HepG2 (cell line): ENCODE data around the gene CCDC93. TPM values are rescaled to one million over a fixed set of nuclear protein-coding genes. Genes with fewer than 3 reads are reported as not detected.

Source experiments
- AGO1 ChIP-seq: fragments of 200-400 bp; formaldehyde crosslinking; IDR thresholded peaks from 2 replicates; pipeline ENCODE4 v1.6.1; 2017; ENCODE audit warnings: mild to moderate bottlenecking, low read depth, low read length, moderate library complexity; ENCODE audit not compliant: poor library complexity, severe bottlenecking
- BRCA1 ChIP-seq: sonication (generic); formaldehyde crosslinking; IDR thresholded peaks from 2 replicates; pipeline ENCODE4 v1.4.0; 2020; ENCODE audit warnings: missing genetic modification reagents
- DMAP1 ChIP-seq: IDR thresholded peaks from 2 replicates; pipeline ENCODE4 v1.6.1; 2016
- HDAC2 ChIP-seq: sonication (generic); formaldehyde crosslinking; IDR thresholded peaks from 2 replicates; pipeline ENCODE4 v1.4.0; 2020; ENCODE audit warnings: missing genetic modification reagents
- IRF2 ChIP-seq: IDR thresholded peaks from 2 replicates; pipeline ENCODE4 v1.6.1; 2018; ENCODE audit warnings: missing genetic modification reagents, missing compliant biosample characterization
- ISL2 ChIP-seq: sonication (generic); formaldehyde crosslinking; IDR thresholded peaks from 2 replicates; pipeline ENCODE4 v1.5.0; 2020; ENCODE audit warnings: missing genetic modification reagents
- KDM6A ChIP-seq: IDR thresholded peaks from 2 replicates; pipeline ENCODE4 v1.6.1; 2016; ENCODE audit warnings: low read depth
- MXD4 ChIP-seq: IDR thresholded peaks from 2 replicates; pipeline ENCODE4 v1.6.1; 2016; ENCODE audit warnings: mild to moderate bottlenecking, missing biosample characterization, missing genetic modification reagents
- SAFB2 ChIP-seq: sonication (generic); formaldehyde crosslinking; IDR thresholded peaks from 2 replicates; pipeline ENCODE4 v1.5.1; 2020; ENCODE audit warnings: missing genetic modification reagents, low read depth, mild to moderate bottlenecking, borderline replicate concordance
- SIN3A ChIP-seq: IDR thresholded peaks from 2 replicates; pipeline ENCODE4 v1.6.1; 2011; ENCODE audit warnings: low read depth, mild to moderate bottlenecking, control low read depth, low read length, borderline replicate concordance
- SRSF1 ChIP-seq: fragments of 200-400 bp; formaldehyde crosslinking; optimal IDR thresholded peaks from 2 replicates; pipeline ENCODE3; 2017; ENCODE audit warnings: mild to moderate bottlenecking, low read depth, low read length, moderate library complexity
- TCF7L2 ChIP-seq: IDR thresholded peaks from 2 replicates; pipeline ENCODE4 v1.6.1; 2011; ENCODE audit warnings: mild to moderate bottlenecking, low read depth, low read length, moderate library complexity
- TP53 ChIP-seq: sonication (generic); formaldehyde crosslinking; conservative IDR thresholded peaks from 2 replicates; pipeline ENCODE4 v1.4.0; 2020; ENCODE audit warnings: missing genetic modification reagents
- ZFX ChIP-seq: sonication (generic); formaldehyde crosslinking; IDR thresholded peaks from 2 replicates; pipeline ENCODE4 v1.4.0; 2020; ENCODE audit warnings: mild to moderate bottlenecking, low read depth, missing genetic modification reagents, moderate library complexity
- ZNF180 ChIP-seq: sonication (generic); formaldehyde crosslinking; IDR thresholded peaks from 2 replicates; pipeline ENCODE4 v1.4.0; 2020; ENCODE audit warnings: low read depth, missing genetic modification reagents, borderline replicate concordance
- ZNF317 ChIP-seq: sonication (generic); formaldehyde crosslinking; IDR thresholded peaks from 2 replicates; pipeline ENCODE4 v1.5.0; 2020; ENCODE audit warnings: mild to moderate bottlenecking, missing genetic modification reagents
- ZNF331 ChIP-seq: sonication (generic); formaldehyde crosslinking; IDR thresholded peaks from 2 replicates; pipeline ENCODE4 v1.4.0; 2020; ENCODE audit warnings: missing genetic modification reagents
- ZNF460 ChIP-seq: sonication (generic); formaldehyde crosslinking; IDR thresholded peaks from 2 replicates; pipeline ENCODE4 v1.5.1; 2020; ENCODE audit warnings: missing genetic modification reagents, mild to moderate bottlenecking, borderline replicate concordance
- ZSCAN9 ChIP-seq: IDR thresholded peaks from 2 replicates; pipeline ENCODE4 v1.6.1; 2016; ENCODE audit warnings: borderline replicate concordance
- polyA plus RNA-seq, 8 experiments: library from polyadenylated mRNA; depleted of rRNA in 3 of 8; stranded (reverse) in 7 of 8; unstranded in 1 of 8; fragments of >200 nt; fragmentation: Illumina TruSeq in 4 of 8; extraction: Trizol in 4 of 8; gene quantifications; 2 replicates each; pipeline versions ENCODE4 v1.2.1 to v1.2.3, GENCODE V29; 2011 to 2016; ENCODE audit warnings: low read depth in 4 of 8, missing spikeins in 1 of 8, mixed read lengths in 1 of 8; ENCODE audit not compliant: insufficient read depth in 1 of 8
- total RNA-seq, 5 experiments: library from RNA; depleted of rRNA; stranded (reverse); fragments of >200 nt; fragmentation: Illumina TruSeq; extraction: Trizol; gene quantifications; 2 replicates each; pipeline ENCODE4 v1.2.3, GENCODE V29; 2016; ENCODE audit warnings: low read depth in 1 of 5
- TF ChIP-seq, protein P1 (sequence below): sonication (generic); formaldehyde crosslinking; IDR thresholded peaks from 2 replicates; pipeline ENCODE4 v1.8.0; 2022; ENCODE audit warnings: mild to moderate bottlenecking, missing genetic modification reagents
- TF ChIP-seq, protein P2 (sequence below): sonication (generic); formaldehyde crosslinking; IDR thresholded peaks from 2 replicates; pipeline ENCODE4 v1.8.0; 2023; ENCODE audit warnings: mild to moderate bottlenecking, missing genetic modification reagents
- TF ChIP-seq, protein P3 (sequence below): sonication (generic); formaldehyde crosslinking; IDR thresholded peaks from 2 replicates; pipeline ENCODE4 v1.9.0; 2021; ENCODE audit warnings: mild to moderate bottlenecking, missing genetic modification reagents
- TF ChIP-seq, protein P4 (sequence below): sonication (generic); formaldehyde crosslinking; IDR thresholded peaks from 2 replicates; pipeline ENCODE4 v1.5.0; 2020; ENCODE audit warnings: missing genetic modification reagents, mild to moderate bottlenecking, borderline replicate concordance

The CCDC93 gene
- total and polyA plus RNA-seq, 2 of the 13 experiments (the other 11 are each of a cell fraction or from before 2014, with no cell fraction given): 37.2 to 53.2 TPM

DNA sequence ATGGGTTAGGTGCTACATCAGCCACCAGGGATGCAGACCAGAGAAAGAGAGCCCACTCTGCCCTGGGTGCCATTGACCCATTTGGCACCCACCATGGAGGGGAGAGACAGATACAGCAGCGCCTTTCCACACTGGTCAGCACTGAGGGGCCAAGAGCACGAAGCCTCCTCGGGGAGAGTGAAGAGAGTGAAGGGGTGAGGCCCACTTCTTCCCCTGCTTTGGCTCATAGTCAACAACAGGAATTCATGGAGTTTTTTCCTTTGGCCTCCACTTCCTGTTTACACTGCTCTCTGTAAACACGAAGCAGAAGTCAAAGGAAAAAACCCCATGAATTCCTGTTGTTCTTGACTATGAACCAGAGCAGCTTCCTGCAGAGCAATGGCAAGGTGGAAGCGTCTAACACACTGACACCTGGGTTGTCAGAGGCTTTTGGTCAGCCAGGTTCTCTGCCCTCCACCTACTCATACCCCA, 80.0 kb downstream of the CCDC93 start (continued):
- TF ChIP-seq, protein P1, sequence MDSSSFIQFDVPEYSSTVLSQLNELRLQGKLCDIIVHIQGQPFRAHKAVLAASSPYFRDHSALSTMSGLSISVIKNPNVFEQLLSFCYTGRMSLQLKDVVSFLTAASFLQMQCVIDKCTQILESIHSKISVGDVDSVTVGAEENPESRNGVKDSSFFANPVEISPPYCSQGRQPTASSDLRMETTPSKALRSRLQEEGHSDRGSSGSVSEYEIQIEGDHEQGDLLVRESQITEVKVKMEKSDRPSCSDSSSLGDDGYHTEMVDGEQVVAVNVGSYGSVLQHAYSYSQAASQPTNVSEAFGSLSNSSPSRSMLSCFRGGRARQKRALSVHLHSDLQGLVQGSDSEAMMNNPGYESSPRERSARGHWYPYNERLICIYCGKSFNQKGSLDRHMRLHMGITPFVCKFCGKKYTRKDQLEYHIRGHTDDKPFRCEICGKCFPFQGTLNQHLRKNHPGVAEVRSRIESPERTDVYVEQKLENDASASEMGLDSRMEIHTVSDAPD (CRISPR knock-in tag): no peak
- TF ChIP-seq, protein P2, sequence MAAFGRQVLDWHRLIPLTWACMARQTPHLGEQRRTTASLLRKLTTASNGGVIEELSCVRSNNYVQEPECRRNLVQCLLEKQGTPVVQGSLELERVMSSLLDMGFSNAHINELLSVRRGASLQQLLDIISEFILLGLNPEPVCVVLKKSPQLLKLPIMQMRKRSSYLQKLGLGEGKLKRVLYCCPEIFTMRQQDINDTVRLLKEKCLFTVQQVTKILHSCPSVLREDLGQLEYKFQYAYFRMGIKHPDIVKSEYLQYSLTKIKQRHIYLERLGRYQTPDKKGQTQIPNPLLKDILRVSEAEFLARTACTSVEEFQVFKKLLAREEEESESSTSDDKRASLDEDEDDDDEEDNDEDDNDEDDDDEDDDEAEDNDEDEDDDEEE: no peak
- TF ChIP-seq BRCA1: no peak
- TF ChIP-seq ISL2 (CRISPR knock-in tag): no peak
- TF ChIP-seq SIN3A: no peak; the same call in 1 of the 2 replicates
- TF ChIP-seq ZNF331 (CRISPR knock-in tag): peak; percentile 81; the same call in 1 of the 2 replicates
- TF ChIP-seq ZNF317 (CRISPR knock-in tag): peak; percentile 57; the same call in 1 of the 2 replicates
- TF ChIP-seq, protein P3, sequence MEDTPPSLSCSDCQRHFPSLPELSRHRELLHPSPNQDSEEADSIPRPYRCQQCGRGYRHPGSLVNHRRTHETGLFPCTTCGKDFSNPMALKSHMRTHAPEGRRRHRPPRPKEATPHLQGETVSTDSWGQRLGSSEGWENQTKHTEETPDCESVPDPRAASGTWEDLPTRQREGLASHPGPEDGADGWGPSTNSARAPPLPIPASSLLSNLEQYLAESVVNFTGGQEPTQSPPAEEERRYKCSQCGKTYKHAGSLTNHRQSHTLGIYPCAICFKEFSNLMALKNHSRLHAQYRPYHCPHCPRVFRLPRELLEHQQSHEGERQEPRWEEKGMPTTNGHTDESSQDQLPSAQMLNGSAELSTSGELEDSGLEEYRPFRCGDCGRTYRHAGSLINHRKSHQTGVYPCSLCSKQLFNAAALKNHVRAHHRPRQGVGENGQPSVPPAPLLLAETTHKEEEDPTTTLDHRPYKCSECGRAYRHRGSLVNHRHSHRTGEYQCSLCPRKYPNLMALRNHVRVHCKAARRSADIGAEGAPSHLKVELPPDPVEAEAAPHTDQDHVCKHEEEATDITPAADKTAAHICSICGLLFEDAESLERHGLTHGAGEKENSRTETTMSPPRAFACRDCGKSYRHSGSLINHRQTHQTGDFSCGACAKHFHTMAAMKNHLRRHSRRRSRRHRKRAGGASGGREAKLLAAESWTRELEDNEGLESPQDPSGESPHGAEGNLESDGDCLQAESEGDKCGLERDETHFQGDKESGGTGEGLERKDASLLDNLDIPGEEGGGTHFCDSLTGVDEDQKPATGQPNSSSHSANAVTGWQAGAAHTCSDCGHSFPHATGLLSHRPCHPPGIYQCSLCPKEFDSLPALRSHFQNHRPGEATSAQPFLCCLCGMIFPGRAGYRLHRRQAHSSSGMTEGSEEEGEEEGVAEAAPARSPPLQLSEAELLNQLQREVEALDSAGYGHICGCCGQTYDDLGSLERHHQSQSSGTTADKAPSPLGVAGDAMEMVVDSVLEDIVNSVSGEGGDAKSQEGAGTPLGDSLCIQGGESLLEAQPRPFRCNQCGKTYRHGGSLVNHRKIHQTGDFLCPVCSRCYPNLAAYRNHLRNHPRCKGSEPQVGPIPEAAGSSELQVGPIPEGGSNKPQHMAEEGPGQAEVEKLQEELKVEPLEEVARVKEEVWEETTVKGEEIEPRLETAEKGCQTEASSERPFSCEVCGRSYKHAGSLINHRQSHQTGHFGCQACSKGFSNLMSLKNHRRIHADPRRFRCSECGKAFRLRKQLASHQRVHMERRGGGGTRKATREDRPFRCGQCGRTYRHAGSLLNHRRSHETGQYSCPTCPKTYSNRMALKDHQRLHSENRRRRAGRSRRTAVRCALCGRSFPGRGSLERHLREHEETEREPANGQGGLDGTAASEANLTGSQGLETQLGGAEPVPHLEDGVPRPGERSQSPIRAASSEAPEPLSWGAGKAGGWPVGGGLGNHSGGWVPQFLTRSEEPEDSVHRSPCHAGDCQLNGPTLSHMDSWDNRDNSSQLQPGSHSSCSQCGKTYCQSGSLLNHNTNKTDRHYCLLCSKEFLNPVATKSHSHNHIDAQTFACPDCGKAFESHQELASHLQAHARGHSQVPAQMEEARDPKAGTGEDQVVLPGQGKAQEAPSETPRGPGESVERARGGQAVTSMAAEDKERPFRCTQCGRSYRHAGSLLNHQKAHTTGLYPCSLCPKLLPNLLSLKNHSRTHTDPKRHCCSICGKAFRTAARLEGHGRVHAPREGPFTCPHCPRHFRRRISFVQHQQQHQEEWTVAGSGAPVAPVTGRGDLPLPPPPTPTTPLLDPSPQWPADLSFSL (CRISPR knock-in tag): no peak
- no peak for TF ChIP-seq AGO1
- TF ChIP-seq DMAP1 (CRISPR knock-in tag): no peak
- 0 out of 2 replicates have a peak, but pooled peaks have one; percentile 76 for TF ChIP-seq KDM6A
- TF ChIP-seq HDAC2: peak; percentile 42; the same call in 1 of the 2 replicates
- TF ChIP-seq ZNF460 (CRISPR knock-in tag): no peak
- TF ChIP-seq IRF2 (CRISPR knock-in tag): peak; percentile 57; the same call in 1 of the 2 replicates
- no peak for TF ChIP-seq TCF7L2
- TF ChIP-seq, protein P4, sequence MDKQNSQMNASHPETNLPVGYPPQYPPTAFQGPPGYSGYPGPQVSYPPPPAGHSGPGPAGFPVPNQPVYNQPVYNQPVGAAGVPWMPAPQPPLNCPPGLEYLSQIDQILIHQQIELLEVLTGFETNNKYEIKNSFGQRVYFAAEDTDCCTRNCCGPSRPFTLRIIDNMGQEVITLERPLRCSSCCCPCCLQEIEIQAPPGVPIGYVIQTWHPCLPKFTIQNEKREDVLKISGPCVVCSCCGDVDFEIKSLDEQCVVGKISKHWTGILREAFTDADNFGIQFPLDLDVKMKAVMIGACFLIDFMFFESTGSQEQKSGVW (CRISPR knock-in tag): no peak
- no peak for TF ChIP-seq MXD4 (CRISPR knock-in tag)
- TF ChIP-seq ZNF180: no peak
- no peak for TF ChIP-seq ZSCAN9
- TF ChIP-seq ZFX (CRISPR knock-in tag): peak; percentile 50; the same call in 1 of the 2 replicates
- TF ChIP-seq TP53: no peak
- no peak for TF ChIP-seq SRSF1
- no peak; the same call in 1 of the 2 replicates for TF ChIP-seq SAFB2 (CRISPR knock-in tag)
